Putamen (tissue), 1 donor: ENCODE results near the gene DPM3.
"Not testable (repeated sequence)": the region's sequence is repeated elsewhere in the genome, so short reads cannot be mapped to it uniquely, and the experiment has no call there.

Experiments
- DNase-seq: peaks from one replicate; pipeline ENCODE4 v3.0.0-alpha.2; 2016; ENCODE audit warnings: low spot score

The DPM3 gene

GRCh38 chr1:155175281-155175926 is 35.1 kb upstream of the DPM3 start:
- no peak for DNase-seq

GRCh38 chr1:155174324-155175280 is 34.3 kb upstream of the DPM3 start:
- peak; percentile 55 for DNase-seq

- peak; percentile 83 for DNase-seq
These were observed 33.4 kb upstream of the DPM3 start, which contains the start of gene TRIM46 for GRCh38 chr1:155173478-155174323. TSS of gene TRIM46 (plus strand) at chr1:155173849. CDS start at chr1:155173967, 118 bp downstream.

- DNase-seq = peak; percentile 95
These were observed 32.6 kb upstream of the DPM3 start, which contains the start of gene KRTCAP2 for GRCh38 chr1:155172732-155173477. TSS of gene KRTCAP2 (minus strand) at chr1:155173304. CDS start at chr1:155173224, 80 bp downstream.

- DNase-seq = no peak
These were observed 31.8 kb upstream of the DPM3 start for GRCh38 chr1:155171836-155172731.

- no peak for DNase-seq
These were observed 30.5 kb upstream of the DPM3 start for GRCh38 chr1:155170806-155171205.

- no peak for DNase-seq
These were observed 29.9 kb upstream of the DPM3 start for GRCh38 chr1:155170101-155170785.

GRCh38 chr1:155169541-155169940 is 29.2 kb upstream of the DPM3 start:
- DNase-seq = no peak

- no peak for DNase-seq
These were observed 28.3 kb upstream of the DPM3 start for GRCh38 chr1:155168456-155169210.

GRCh38 chr1:155168105-155168445 is 27.7 kb upstream of the DPM3 start:
- DNase-seq = not testable (repeated sequence)

- DNase-seq = peak; percentile 90
These were observed 27.1 kb upstream of the DPM3 start for GRCh38 chr1:155167166-155168104.

- DNase-seq = no peak
These were observed 26.3 kb upstream of the DPM3 start for GRCh38 chr1:155166471-155167165.

GRCh38 chr1:155166051-155166470 is 25.7 kb upstream of the DPM3 start:
- no peak for DNase-seq

GRCh38 chr1:155164625-155165024 is 24.3 kb upstream of the DPM3 start:
- DNase-seq = not testable (repeated sequence)

GRCh38 chr1:155163785-155164184 is 23.5 kb upstream of the DPM3 start:
- DNase-seq = not testable (repeated sequence)

GRCh38 chr1:155162631-155163030 is 22.3 kb upstream of the DPM3 start:
- not testable (repeated sequence) for DNase-seq

GRCh38 chr1:155160128-155160527 is 19.8 kb upstream of the DPM3 start:
- DNase-seq = no peak
